Measurements from ENCODE around the gene TTC6.
"Not testable (repeated sequence)": the region's sequence is repeated elsewhere in the genome, so short reads cannot be mapped to it uniquely, and the experiment has no call there.

TTC6 gene, protein sequence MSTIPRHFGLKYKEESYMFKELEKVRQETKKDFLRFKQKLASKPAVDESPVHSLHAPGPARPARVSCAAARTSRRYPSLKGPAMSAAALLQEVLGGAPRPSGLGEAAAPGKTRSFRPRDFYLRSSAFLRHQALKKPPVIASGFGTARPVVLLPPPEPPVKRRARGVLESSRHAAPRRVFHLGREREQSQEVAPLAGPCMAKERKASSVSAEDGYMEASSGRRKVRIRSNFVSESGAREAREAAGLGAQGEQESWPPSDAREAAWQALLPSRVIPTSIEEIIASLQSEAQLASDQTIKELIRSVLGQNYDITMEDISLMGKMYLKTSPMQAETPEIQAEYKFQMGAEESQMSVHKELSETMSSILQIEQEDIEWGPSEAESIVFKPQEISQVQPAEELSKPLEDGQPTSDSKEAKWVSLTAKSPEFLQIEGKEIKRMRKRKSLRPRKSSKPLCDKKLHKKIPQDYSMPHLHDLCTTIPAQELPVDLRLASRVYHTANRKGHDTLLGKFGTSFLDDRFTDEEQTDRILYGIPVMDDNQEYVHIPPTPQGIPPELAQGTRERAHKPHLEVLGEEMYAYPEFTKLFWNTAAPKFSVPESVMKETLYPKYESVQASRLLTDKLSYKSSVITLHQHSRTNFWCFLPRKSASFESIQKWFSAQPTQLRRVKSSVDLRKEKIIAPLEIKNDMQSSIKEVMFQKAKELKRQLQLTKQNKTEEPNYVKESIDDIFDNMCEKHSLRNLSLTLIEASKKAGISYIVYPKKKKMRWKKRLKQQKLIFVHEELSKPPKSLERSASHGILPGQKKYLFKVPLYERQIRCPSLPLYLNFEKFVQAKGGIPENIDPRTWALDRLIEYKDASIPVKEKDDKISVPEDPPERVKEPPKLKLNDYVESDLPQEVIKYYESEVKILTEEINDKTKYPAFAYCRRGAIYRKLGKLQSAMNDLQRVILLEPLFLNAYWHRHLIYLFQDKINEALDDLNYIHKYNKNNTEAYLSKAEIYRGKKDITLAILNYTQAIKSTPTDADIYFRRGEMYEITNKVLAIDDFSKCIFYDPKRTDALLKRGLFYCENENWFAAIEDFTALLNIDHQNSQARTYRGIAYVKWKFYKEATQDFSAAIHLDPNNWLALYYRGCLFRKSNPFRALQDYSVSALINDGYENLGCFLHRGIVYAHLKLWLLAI (N-terminal part only)

DNA sequence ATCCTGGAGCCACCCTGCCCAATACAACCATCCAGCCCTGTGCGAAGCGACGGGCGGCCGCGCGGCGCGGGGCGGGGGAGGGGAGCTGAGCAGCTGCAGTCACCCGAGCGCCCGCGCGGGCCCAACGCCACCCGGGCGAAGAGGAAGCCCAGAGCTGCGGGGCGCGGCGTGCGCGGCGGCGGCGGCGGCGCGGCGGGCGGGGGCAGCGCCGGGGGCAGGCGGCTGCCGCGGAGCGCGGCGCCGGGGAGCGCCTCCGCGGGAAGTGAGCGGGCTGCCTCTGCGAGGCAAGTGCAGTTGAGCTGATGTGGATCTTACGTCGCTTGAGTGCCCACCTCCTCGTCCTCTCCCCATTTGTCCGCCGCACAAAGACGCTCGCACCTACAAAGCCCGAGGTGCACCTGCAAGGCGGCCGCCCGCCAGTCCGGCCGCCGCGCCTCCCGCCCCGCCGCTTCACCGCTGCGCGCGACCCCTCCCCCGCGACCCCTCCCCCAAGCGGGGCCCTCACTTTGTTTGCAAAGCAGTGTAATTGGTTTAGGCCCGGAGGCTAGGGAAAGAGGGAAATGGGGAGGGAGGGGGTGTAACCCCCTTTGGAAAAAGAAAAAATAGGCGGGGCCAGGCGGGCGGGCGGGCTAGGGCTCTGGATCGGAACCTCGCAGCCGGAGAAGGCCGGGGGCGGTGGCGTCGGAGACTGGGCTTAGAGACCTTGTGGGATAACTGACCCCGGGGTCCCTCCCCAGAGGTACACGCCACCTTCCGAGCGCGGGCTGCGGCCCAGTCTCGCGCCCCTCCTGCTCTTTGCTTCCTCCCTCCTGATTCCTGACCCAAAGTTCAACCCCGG, at the start of gene TTC6, which contains the start of gene FOXA1:
Gene TTC6, plus strand, starts transcription at position 659 of the 838 bp plus-strand sequence. CDS start 26,436 bp downstream, outside the sequence.
Gene FOXA1, minus strand, starts transcription at position 279 of the 838 bp plus-strand sequence. Its CDS starts 277 bp downstream, at position 2.
- DNase-seq: peak; percentile 98

DNA sequence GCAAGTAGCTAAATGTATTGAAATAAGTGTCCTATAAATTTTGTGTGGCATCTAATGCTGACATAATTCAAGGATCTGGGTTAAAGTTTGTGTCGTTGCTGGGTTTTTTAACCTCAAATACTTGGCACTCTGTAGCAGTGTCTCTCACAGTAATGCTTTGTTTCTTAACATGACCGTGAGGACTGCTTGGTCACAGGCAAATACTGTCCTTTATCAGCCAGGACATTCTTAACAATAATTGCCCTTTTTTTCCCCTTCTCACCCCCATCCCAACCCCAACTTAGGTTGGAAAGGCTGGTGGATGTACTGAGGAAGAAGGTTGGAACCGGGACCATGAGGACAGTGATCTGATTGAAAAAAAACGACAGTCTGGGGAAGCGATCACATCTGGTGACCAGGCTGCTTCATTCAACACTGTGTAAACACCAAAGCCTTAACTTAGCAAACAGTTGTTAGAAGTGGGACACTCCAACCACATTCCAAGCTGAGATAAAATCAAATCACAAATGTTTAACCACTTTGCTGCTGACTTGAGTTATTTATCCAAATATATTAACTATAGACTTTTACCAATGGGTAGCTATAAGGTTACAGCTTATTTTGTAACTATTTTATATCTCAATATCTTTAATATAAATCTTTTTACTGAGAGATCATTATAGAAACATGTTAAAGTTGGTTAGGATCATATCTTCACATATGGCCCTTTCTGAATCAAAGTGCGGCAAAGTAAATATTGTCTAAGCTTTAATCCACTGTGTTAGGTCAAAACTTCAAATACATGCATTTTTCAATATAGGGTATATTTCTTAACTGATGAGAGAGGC, 48.6 kb upstream of the TTC6 start:
- DNase-seq: peak; percentile 77

DNA sequence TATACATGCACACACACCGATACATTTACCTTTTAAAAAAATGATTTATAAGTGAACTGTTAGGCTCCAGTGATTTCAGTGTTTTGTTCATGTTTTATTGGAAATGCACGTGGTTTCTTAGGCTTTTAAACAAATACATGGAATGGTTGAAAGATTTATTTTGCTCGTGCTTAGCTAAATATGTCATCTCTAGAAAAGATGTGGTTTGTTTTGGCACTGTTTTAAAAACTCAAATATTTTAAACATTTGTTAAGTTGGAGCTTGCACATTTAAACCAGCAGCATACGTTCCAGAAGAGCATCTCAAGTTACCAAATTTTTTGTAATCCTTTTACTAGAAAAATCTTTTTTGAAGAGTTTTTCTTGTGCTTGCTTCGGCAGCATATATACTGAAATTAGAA, 44.9 kb upstream of the TTC6 start:
- DNase-seq: no peak

DNA sequence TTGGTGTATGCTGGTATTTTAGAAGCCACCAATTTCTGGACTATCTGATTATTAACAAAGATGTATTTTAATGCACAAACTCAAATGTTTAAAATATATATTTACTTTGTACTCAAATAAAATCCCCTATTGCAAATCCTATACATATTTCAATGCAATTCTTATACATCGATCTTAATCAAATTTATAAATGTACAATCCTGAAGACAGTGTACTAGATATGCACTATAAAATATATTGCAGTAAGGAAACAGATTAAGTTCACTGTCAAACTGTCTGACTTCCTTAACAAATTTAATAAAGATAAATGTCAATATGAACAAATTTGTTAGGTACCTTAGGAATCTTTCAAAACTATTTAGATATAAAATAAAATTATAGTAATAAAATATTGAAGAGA, 44.3 kb upstream of the TTC6 start:
- no peak for DNase-seq

DNA sequence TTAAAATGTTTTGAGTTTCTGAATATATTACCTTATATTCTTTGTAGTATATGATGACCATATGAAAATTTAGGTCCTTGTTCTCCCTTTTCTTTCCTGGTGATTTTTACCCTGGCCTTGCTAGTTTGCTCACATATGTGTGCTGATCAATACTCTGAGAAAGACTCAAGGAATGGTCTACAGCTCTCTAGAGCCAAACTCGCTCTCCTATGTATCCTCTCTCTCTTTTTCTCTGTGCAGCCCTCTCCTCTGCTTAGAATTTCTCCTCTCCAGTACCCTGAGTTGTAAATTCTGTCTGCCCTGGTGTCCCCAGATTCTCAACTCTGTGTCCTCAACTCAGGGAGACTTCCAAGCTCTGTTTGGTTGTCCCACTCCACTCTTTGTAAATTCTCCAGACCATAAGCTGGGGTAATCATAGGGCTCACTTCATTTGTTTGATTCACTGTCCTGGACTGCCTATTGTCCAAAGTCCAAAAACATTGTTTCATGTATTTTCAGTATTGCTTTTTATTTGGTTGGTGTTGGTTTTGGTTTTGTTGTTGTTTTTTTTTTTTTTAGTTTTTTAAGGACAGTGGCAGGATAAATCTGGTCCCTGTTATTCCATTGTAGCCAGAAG, 41.4 kb upstream of the TTC6 start:
- DNase-seq: no peak

DNA sequence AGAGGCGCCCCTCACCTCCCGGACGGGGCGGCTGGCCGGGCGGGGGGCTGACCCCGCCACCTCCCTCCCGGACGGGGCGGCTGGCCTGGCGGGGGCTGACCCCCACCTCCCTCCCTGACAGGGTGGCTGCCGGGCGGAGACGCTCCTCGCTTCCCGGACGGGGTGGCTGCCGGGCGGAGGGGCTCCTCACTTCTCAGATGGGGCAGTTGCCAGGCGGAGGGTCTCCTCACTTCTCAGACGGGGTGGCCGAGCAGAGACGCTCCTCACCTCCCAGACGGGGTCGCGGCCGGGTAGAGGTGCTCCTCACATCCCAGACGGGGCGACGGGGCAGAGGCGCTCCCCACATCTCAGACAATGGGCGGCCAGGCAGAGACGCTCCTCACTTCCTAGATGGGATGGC, 39.8 kb upstream of the TTC6 start:
- not testable (repeated sequence) for DNase-seq

DNA sequence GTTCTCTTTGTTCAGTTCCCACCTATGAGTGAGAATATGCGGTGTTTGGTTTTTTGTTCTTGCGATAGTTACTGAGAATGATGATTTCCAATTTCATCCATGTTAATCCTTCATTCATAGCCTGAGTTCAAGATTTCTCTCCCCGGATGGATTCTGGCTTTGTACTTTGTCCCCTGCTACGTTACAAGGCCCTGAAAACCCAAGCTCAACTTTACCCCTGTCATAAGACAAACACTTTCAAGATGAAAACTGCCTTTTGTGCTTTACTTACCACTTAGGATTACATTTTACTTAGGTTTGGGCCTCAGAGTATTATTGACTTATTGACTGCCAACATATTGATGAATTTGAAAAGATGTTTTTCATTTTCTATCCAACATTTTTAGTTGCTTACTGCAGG, 36.7 kb upstream of the TTC6 start:
- DNase-seq: no peak

DNA sequence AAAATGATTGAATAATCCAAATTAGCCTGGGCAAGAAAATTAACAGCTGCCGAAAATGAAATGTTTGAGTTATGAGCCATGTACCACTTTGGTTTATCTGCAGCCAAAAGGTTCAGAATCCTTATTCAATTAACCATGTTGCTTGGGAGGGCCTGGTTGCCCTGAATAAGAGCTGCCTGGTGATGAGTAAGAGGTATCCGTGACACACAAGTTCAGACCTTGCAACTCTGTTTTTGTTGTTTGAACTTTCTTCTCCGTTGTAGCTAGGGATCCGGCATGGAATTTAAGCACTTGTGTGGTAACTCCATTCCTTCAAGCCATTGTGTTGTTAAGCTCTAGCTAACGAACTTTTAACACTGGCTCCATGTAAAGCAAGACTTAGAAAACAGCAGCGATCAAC, 36.0 kb upstream of the TTC6 start:
- no peak for DNase-seq

DNA sequence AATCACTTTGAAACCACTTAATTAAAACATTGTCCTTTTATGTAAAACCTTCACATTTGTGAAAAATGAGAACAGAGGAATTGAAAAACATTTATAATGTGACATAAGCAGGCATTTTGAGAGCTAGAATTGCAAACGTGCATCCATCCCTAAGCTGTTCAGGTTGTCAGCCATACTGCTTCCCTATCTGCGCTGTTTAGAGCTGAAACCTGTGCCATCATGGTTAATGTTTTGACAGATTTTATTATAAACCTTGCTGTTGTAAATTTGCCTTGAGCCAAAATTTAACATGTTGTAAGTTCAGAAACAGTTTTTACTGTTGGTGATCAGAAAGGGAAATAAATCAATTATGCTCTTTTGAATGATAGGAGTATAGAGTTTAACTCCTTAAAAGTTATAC, 32.2 kb upstream of the TTC6 start:
- no peak for DNase-seq

DNA sequence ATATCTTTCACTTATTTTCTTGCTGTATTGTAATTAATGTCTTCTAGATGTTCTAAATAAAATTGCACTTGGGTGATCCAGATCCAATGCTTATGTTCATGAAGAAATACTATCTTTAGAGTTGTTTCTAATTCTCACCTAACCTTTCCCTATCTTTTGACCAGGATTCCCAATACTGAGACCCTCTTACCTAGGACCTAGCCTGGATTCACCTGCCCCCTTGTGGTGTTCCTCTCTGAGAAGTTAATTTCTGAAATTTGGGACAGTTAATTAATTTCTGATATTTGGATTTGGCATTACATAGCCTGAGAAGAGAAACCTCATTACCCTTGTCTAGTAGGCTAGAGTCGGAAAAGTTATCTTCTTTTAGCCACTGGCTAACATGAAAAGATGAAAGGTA, 29.9 kb upstream of the TTC6 start:
- DNase-seq: no peak

DNA sequence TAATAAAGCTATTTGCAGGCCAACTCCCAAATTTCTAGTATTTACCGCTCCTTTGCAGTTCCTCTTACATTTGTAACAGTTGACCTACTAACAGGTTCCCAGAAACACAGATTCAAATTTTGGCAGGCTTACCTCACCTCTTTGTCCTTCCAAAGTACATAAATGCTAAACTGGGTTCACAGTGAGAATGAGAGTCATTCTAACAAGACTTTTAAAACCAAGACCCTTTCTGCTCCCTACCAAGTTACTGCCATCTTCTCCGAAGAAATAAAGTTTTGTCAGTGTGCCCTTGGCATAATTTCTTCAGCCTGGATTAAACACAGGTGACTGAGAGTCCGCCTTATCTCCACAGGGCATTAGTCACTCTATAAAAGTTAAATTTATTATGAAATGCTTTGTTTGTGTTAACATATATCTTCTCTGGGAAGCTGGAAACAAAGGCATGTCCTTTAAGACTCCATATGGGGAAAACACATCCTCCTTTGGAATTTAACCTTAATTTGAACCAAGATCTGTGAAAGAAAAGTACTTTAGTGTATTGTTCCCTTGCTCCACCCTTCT, 28.5 kb upstream of the TTC6 start:
- no peak for DNase-seq

DNA sequence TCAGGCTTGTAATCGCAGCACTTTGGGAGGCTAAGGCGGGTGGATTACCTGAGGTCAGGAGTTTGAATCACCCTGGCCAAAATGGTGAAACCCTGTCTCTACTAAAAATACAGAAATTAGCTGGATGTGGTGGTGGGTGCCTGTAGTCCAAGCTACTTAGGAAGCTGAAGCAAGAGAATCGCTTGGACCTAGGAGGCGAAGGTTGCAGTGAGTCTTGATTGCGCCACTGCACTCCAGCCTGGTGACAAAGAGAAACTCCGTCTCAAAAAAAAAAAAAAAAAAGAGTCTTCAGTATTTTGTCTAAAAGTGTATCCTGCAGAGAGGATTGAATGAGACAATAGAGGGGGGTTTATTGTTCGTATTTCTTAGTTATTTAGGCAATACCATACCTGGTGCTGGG, 25.7 kb upstream of the TTC6 start:
- no peak for DNase-seq

DNA sequence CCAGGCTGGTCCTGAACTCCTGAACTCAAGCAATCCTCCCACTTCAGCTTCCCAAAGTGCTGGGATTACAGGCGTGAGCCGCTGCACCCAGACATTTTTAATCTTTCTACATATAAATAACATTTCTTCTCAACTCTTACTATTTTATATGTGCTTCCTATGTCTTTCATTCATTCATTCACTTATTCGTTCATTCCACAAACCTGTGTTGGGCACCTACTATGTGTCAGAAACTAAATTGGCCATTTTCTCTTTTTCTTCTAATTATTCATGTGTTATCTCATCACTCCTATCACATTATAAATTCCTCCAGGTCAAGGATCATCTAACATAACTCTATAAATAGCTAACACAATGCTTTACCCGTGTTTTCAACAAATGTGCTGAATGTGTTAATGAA, 24.0 kb upstream of the TTC6 start:
- DNase-seq: no peak

DNA sequence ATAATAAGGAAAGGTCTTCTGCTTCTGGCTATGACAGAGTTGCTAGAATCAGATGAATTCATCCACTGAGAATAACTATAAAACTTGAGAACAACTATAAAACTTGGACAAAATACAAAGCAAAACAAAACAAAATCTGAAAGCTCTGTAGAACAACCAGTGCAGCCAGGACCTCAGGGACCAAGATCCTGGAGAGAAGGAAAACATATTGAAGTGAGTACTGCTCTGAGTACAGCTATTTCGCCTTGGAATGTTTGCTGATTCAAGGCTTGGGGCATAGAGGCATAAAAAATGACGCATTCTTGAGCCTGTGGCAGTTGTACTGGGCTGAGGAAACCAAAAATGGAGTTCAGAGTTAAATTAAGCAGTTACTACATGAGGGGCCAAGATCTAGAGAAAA, 22.1 kb upstream of the TTC6 start:
- no peak for DNase-seq

DNA sequence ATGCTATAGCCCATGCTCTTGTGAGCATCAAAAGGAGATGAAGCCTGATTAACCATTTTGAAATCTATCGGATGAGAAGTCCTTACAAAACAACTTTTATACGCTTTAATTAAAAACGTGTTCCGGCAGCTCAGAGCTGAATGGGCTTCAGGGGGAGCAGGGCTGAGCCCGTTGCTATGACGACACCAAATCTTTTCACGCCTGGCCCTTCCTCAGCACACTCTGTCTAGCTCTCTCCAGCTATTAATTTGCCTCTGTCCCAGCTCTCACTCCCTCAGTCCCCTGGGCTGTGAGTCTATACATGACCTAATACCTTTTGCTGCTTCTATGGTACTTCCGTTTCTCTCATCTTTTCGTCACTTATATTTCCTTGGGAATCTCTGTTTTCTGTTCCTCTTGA, 16.2 kb upstream of the TTC6 start:
- DNase-seq: no peak

DNA sequence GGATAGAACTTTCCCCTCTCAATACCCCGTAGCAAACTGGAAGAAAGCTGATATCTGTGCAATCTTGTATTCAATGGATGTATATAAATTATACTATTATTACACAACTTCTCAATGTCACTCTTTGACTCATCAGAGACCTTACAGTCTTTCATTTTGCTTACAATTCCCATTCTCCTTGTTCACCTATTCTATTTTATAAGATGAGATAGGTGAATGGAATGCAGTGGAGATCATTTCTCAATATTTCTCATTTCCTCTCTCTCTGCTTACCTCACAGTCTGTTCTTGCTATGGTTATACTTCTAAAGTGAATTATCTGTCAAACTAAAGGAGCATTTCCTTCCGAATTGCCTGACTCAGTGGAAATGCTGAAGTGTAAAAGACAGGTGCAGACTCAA, 15.3 kb upstream of the TTC6 start:
- no peak for DNase-seq

DNA sequence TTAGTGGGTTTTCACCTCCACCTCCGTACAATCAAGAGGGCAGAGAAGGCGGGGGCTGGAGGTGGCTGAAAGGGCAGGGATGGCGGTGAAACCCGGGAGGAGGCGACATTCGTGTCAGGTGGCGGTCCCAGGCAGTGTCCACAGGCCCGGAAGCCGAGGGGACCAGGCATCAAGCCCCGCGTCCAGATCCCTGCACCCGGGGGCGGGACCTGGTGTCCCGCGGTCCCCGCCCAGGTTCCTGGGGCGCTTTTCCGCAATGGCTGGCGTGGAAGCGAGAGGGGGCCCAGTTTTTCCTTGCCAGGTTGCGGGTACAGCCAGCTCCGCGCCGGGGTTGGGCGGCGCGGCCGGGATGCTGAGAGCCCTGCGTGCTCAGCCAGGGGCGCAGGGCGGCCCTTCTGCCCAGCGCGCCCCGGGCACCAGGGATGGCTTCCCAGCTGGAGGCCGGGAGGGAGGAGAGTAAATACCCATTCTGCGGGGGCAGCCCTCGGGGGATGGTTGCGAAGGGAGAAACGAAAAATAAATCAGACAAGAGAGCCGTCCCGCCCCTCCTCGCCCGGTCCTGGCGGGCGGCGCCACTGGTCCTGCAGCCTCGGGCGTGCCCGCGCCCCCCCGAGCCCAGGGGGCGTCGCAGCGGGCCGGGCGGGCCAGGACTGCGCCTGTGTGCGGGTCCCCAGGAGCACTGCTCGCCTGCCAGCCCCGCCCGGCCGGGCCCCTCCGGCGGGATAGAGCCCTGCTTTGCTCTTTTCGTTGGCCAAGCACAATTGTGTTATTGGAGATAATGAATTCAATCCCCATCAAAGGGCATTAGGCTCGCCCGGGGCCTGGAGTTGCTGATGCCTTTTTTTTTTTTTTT, 11.8 kb upstream of the TTC6 start:
- peak; percentile 68 for DNase-seq

DNA sequence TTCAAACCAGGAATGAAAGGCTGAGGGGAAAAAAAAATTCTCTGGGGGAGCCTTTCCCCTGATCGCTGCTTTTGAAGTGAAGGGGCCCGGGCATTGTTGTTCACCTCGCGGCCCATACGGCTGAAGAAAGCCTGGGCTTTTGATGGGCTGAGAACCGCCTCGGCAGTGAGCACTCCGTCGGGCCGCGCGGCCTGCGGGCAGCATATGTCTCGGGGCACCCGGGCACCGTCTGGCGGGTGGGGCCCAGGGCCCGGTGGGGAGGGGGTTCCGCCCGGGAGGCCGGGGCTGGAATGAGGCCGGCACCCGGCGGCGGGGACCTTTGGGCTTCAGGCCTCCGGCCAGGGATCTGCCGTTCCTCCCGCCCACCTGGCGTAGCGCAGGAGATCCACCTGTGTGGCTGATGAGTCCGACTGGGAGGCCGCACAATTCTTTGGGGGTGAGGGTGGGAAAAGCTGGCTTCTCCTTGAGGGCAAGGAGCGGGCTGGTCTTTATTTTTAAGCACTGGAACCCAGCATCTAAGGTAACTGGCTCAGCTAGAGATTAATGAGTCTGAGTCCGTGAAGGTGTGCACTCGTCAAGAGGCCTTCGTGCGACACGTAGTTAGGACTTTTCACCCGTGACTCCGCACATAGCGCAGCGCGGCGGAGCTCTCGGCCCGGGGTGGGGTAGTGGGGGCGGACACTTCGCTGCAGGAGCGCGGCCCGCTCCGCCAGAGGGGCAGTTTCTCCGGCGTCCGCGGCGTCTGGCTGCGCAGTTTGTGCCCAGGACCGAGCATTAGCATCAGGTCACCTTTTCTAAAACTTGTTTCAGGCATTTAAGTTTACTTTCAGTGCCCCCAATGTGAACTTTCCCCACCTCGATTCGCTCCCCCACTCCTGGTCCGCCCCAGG, 11.0 kb upstream of the TTC6 start:
- DNase-seq: peak; percentile 47

DNA sequence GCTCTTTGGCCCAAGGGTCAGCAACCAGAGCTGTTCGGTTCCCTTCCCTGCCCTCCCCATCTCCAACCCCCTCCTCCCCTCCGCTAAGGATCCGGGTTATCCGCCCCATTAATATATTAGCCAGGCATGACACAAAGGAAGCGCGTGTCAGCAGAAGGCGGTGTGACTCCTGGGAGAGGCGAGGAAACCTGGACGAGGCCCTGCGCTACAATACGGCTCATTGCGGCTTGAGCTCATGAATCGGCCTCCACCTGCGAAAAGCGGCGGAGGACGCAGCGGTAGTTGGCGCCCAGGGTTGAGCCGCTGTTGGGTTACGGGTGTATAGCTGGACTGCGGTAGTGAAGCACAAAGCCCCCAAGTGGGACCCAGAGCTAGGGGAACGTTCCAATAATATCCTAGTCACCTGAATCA, 10.3 kb upstream of the TTC6 start:
- peak; percentile 67 for DNase-seq

All from NCI-H2029 treated with DMSO at 0.1 percent for 48 hours (cell line).